MM.1S (cell line): ENCODE measurements around the gene SLC38A3.

Experiments used
- DNase-seq: peaks from one replicate; pipeline ENCODE4 v3.0.0-alpha.2; 2015
- H2AFZ ChIP-seq: fragments of 300-600 bp; sonication (generic); 2 replicates; pipeline ENCODE4 v1.6.0; 2016; ENCODE audit warnings: antibody characterized with exemption, low read length
- H3F3A ChIP-seq: fragments of 300-600 bp; sonication (generic); 2 replicates; pipeline ENCODE4 v1.6.1; 2016; ENCODE audit warnings: mild to moderate bottlenecking, antibody characterized with exemption, low read length, moderate library complexity, mixed read lengths; ENCODE audit not compliant: insufficient read depth
- H3K27ac ChIP-seq: fragments of 300-600 bp; sonication (generic); 2 replicates; pipeline ENCODE4 v1.5.1; 2016; ENCODE audit warnings: mild to moderate bottlenecking, low read length
- H3K27me3 ChIP-seq: fragments of 300-600 bp; sonication (generic); replicated peaks from 2 replicates; pipeline ENCODE4 v1.6.0; 2016; ENCODE audit warnings: low read length; ENCODE audit not compliant: insufficient read depth
- H3K36me3 ChIP-seq: fragments of 300-600 bp; sonication (generic); replicated peaks from 2 replicates; pipeline ENCODE4 v1.6.1; 2016; ENCODE audit warnings: mild to moderate bottlenecking, low read length, mixed read lengths; ENCODE audit not compliant: insufficient read depth
- H3K4me1 ChIP-seq: fragments of 300-600 bp; sonication (generic); 2 replicates; pipeline ENCODE4 v1.6.1; 2016; ENCODE audit warnings: low read length, mixed read lengths
- H3K4me2 ChIP-seq: fragments of 300-600 bp; sonication (generic); 2 replicates; pipeline ENCODE4 v1.6.0; 2016; ENCODE audit warnings: low read depth, low read length
- H3K4me3 ChIP-seq: fragments of 300-600 bp; sonication (generic); 2 replicates; pipeline ENCODE4 v1.5.1; 2016; ENCODE audit warnings: low read length, mixed read lengths
- H3K79me2 ChIP-seq: fragments of 300-600 bp; sonication (generic); 2 replicates; pipeline ENCODE4 v1.6.1; 2016; ENCODE audit warnings: mixed run types, low read length, mixed read lengths
- H3K9ac ChIP-seq: fragments of 300-600 bp; sonication (generic); 2 replicates; pipeline ENCODE4 v1.6.1; 2016; ENCODE audit warnings: low read length, mixed read lengths
- H3K9me2 ChIP-seq: fragments of 300-600 bp; sonication (generic); replicated peaks from 2 replicates; pipeline ENCODE4 v1.6.1; 2016; ENCODE audit warnings: mild to moderate bottlenecking, low read length, mixed read lengths; ENCODE audit not compliant: insufficient read depth
- H3K9me3 ChIP-seq: fragments of 300-600 bp; sonication (generic); replicated peaks from 2 replicates; pipeline ENCODE4 v1.6.1; 2016; ENCODE audit warnings: mild to moderate bottlenecking, low read length, mixed read lengths; ENCODE audit not compliant: insufficient read depth
- H4K20me1 ChIP-seq: fragments of 300-600 bp; sonication (generic); 2 replicates; pipeline ENCODE4 v1.6.1; 2016; ENCODE audit warnings: mild to moderate bottlenecking, low read length, moderate library complexity, mixed read lengths; ENCODE audit not compliant: insufficient read depth
- EZH2 ChIP-seq: fragments of 300-600 bp; sonication (generic); optimal IDR thresholded peaks from 2 replicates; pipeline ENCODE3; 2017; ENCODE audit warnings: low read depth, mild to moderate bottlenecking, antibody characterized with exemption, low read length, mixed read lengths
- EZH2phosphoT487 ChIP-seq: fragments of 300-600 bp; sonication (generic); IDR thresholded peaks from 2 replicates; pipeline ENCODE4 v1.6.1; 2018; ENCODE audit warnings: antibody characterized with exemption, low read length
- TF ChIP-seq, protein P1 (sequence below): fragments of 300-600 bp; sonication (generic); IDR thresholded peaks from 2 replicates; pipeline ENCODE4 v1.5.1; 2016; ENCODE audit warnings: antibody characterized with exemption, low read length, mixed read lengths

The SLC38A3 gene

GRCh38 chr3:50165910-50166538 is 39.0 kb upstream of the SLC38A3 start:
- no peak overlapping the region for H2AFZ ChIP-seq
- no peaks in the 10 kb centered on the region for H3K9me2 ChIP-seq
- no peak overlapping the region for H3K4me3 ChIP-seq
- no peak overlapping the region for H3K27ac ChIP-seq
- H3K9ac ChIP-seq, result no peak overlapping the region
- TF ChIP-seq, protein P1, sequence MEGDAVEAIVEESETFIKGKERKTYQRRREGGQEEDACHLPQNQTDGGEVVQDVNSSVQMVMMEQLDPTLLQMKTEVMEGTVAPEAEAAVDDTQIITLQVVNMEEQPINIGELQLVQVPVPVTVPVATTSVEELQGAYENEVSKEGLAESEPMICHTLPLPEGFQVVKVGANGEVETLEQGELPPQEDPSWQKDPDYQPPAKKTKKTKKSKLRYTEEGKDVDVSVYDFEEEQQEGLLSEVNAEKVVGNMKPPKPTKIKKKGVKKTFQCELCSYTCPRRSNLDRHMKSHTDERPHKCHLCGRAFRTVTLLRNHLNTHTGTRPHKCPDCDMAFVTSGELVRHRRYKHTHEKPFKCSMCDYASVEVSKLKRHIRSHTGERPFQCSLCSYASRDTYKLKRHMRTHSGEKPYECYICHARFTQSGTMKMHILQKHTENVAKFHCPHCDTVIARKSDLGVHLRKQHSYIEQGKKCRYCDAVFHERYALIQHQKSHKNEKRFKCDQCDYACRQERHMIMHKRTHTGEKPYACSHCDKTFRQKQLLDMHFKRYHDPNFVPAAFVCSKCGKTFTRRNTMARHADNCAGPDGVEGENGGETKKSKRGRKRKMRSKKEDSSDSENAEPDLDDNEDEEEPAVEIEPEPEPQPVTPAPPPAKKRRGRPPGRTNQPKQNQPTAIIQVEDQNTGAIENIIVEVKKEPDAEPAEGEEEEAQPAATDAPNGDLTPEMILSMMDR, result no peak
- no peak for TF ChIP-seq EZH2phosphoT487
- no peak for TF ChIP-seq EZH2
- H3K4me1 ChIP-seq, result no peaks in the 10 kb centered on the region
- peaks cover 74% of the 10 kb centered on the region for H3K27me3 ChIP-seq
- H3K79me2 ChIP-seq, result no peaks in the 10 kb centered on the region
- H3K36me3 ChIP-seq, result no peaks in the 10 kb centered on the region
- H3F3A ChIP-seq, result no peaks in the 10 kb centered on the region
- H3K4me2 ChIP-seq, result no peak overlapping the region
- H4K20me1 ChIP-seq, result no peaks in the 10 kb centered on the region
- DNase-seq, result no peak
- no peaks in the 10 kb centered on the region for H3K9me3 ChIP-seq

GRCh38 chr3:50166620-50167019 is 38.5 kb upstream of the SLC38A3 start:
- TF ChIP-seq EZH2 (no peak), EZH2phosphoT487 (no peak)
- TF ChIP-seq, protein P1, result no peak
- Histone ChIP-seq H3F3A (no peaks in the 10 kb centered on the region), H3K36me3 (no peaks in the 10 kb centered on the region), H3K4me1 (no peaks in the 10 kb centered on the region), H3K27me3 (peaks cover 74% of the 10 kb centered on the region), H3K79me2 (no peaks in the 10 kb centered on the region), H2AFZ (no peak overlapping the region), H3K9ac (no peak overlapping the region), H4K20me1 (no peaks in the 10 kb centered on the region), H3K9me2 (no peaks in the 10 kb centered on the region), H3K4me3 (no peak overlapping the region), H3K4me2 (no peak overlapping the region), H3K9me3 (no peaks in the 10 kb centered on the region), H3K27ac (no peak overlapping the region)
- no peak for DNase-seq

GRCh38 chr3:50167069-50167840 is 37.8 kb upstream of the SLC38A3 start:
- no peaks in the 10 kb centered on the region for H3K4me1 ChIP-seq
- no peaks in the 10 kb centered on the region for H3K79me2 ChIP-seq
- no peak for DNase-seq

More at GRCh38 chr3:50167069-50167840, 37.8 kb upstream of the SLC38A3 start:
- Histone ChIP-seq H2AFZ (no peak overlapping the region), H3K9ac (no peak overlapping the region), H3K27ac (no peak overlapping the region), H3K36me3 (no peaks in the 10 kb centered on the region), H3K9me2 (no peaks in the 10 kb centered on the region), H3K27me3 (peaks cover 72% of the 10 kb centered on the region), H3K4me3 (no peak overlapping the region), H4K20me1 (no peaks in the 10 kb centered on the region), H3K9me3 (no peaks in the 10 kb centered on the region), H3F3A (no peaks in the 10 kb centered on the region), H3K4me2 (no peak overlapping the region)
- TF ChIP-seq EZH2 (no peak), EZH2phosphoT487 (no peak)
- TF ChIP-seq, protein P1, result no peak
